ENCODE data around the gene NKAIN2. TPM values are rescaled to one million over a fixed set of nuclear protein-coding genes. Genes with fewer than 3 reads are reported as not detected.

Gene NKAIN2
- total RNA-seq, 1 experiment from 2014 or later: 2.2 TPM

- H3K4me1 ChIP-seq (ENCODE audit: insufficient read depth, low read length, poor library complexity, severe bottlenecking): peaks cover 4% of the 10 kb centered on the region
- no peaks in the 10 kb centered on the region for H3K9me3 ChIP-seq (ENCODE audit: low read depth, low read length, poor library complexity, severe bottlenecking)
- CTCF ChIA-PET: no interaction called here
- BruUV-seq (replicated peaks): no TSS peak
- TF ChIP-seq EZH2 (IDR thresholded peaks at IDR 0.05; ENCODE audit: borderline replicate concordance, low read depth, low read length, poor library complexity, severe bottlenecking): no peak
- TF ChIP-seq, protein P1, sequence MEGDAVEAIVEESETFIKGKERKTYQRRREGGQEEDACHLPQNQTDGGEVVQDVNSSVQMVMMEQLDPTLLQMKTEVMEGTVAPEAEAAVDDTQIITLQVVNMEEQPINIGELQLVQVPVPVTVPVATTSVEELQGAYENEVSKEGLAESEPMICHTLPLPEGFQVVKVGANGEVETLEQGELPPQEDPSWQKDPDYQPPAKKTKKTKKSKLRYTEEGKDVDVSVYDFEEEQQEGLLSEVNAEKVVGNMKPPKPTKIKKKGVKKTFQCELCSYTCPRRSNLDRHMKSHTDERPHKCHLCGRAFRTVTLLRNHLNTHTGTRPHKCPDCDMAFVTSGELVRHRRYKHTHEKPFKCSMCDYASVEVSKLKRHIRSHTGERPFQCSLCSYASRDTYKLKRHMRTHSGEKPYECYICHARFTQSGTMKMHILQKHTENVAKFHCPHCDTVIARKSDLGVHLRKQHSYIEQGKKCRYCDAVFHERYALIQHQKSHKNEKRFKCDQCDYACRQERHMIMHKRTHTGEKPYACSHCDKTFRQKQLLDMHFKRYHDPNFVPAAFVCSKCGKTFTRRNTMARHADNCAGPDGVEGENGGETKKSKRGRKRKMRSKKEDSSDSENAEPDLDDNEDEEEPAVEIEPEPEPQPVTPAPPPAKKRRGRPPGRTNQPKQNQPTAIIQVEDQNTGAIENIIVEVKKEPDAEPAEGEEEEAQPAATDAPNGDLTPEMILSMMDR (conservative IDR thresholded peaks at IDR 0.05; ENCODE audit: low read depth, low read length): no peak
- H3K4me3 ChIP-seq (ENCODE audit: low read depth, low read length, poor library complexity, severe bottlenecking): no peak overlapping the region
- no peak for DNase-seq (ENCODE audit: low spot score)
- no peaks in the 10 kb centered on the region for H3K36me3 ChIP-seq (ENCODE audit: insufficient read depth, low read length, poor library complexity, severe bottlenecking)
- no peaks in the 10 kb centered on the region for H3K27me3 ChIP-seq (replicated peaks; ENCODE audit: insufficient read depth, low read depth, low read length, poor library complexity)
- intact Hi-C loops (cut with micrococcal nuclease; ENCODE audit: unreplicated experiment): no loop called here
- no peak overlapping the region for H3K27ac ChIP-seq (ENCODE audit: low read depth, low read length, poor library complexity, severe bottlenecking)
- POLR2A ChIA-PET (ENCODE audit: low non-redundant PET): no interaction called here
Measured at GRCh38 chr6:124825564-124825963, 1021.9 kb downstream of the NKAIN2 start.

GRCh38 chr6:124829822-124830221 lies 1026.2 kb downstream of the NKAIN2 start:
- POLR2A ChIA-PET (ENCODE audit: low non-redundant PET): no interaction called here
- H3K4me1 ChIP-seq (ENCODE audit: insufficient read depth, low read length, poor library complexity, severe bottlenecking): no peaks in the 10 kb centered on the region
- TF ChIP-seq EZH2 (IDR thresholded peaks at IDR 0.05; ENCODE audit: borderline replicate concordance, low read depth, low read length, poor library complexity, severe bottlenecking): no peak
- TF ChIP-seq, protein P1 (conservative IDR thresholded peaks at IDR 0.05; ENCODE audit: low read depth, low read length): no peak

GRCh38 chr6:124830506-124830905 lies 1026.8 kb downstream of the NKAIN2 start:
- TF ChIP-seq, protein P1 (conservative IDR thresholded peaks at IDR 0.05; ENCODE audit: low read depth, low read length): no peak
- no peak for TF ChIP-seq EZH2 (IDR thresholded peaks at IDR 0.05; ENCODE audit: borderline replicate concordance, low read depth, low read length, poor library complexity, severe bottlenecking)
- Histone ChIP-seq H3K9me3 (ENCODE audit: low read depth, low read length, poor library complexity, severe bottlenecking) (no peaks in the 10 kb centered on the region), H3K27me3 (replicated peaks; ENCODE audit: insufficient read depth, low read depth, low read length, poor library complexity) (no peaks in the 10 kb centered on the region), H3K36me3 (ENCODE audit: insufficient read depth, low read length, poor library complexity, severe bottlenecking) (no peaks in the 10 kb centered on the region), H3K27ac (ENCODE audit: low read depth, low read length, poor library complexity, severe bottlenecking) (no peak overlapping the region), H3K4me3 (ENCODE audit: low read depth, low read length, poor library complexity, severe bottlenecking) (no peak overlapping the region), H3K4me1 (ENCODE audit: insufficient read depth, low read length, poor library complexity, severe bottlenecking) (no peaks in the 10 kb centered on the region)
- no peak for DNase-seq (ENCODE audit: low spot score)
- ChIA-PET CTCF (no interaction called here), POLR2A (ENCODE audit: low non-redundant PET) (no interaction called here)
- no TSS peak for BruUV-seq (replicated peaks)
- intact Hi-C loops (cut with micrococcal nuclease; ENCODE audit: unreplicated experiment): no loop called here

More at GRCh38 chr6:124829822-124830221, 1026.2 kb downstream of the NKAIN2 start:
- no peaks in the 10 kb centered on the region for H3K9me3 ChIP-seq (ENCODE audit: low read depth, low read length, poor library complexity, severe bottlenecking)
- no peak overlapping the region for H3K27ac ChIP-seq (ENCODE audit: low read depth, low read length, poor library complexity, severe bottlenecking)
- no TSS peak for BruUV-seq (replicated peaks)
- CTCF ChIA-PET: no interaction called here
- H3K4me3 ChIP-seq (ENCODE audit: low read depth, low read length, poor library complexity, severe bottlenecking): no peak overlapping the region
- H3K27me3 ChIP-seq (replicated peaks; ENCODE audit: insufficient read depth, low read depth, low read length, poor library complexity): no peaks in the 10 kb centered on the region
- intact Hi-C loops (cut with micrococcal nuclease; ENCODE audit: unreplicated experiment): no loop called here
- DNase-seq (ENCODE audit: low spot score): no peak
- H3K36me3 ChIP-seq (ENCODE audit: insufficient read depth, low read length, poor library complexity, severe bottlenecking): no peaks in the 10 kb centered on the region
